IgD-negative memory B cell (primary cell): ENCODE data around the gene FOXRED2. TPM values are rescaled to one million over a fixed set of nuclear protein-coding genes. Genes with fewer than 3 reads are reported as not detected.

ENCODE experiments used
- polyA plus RNA-seq: library from polyadenylated mRNA; unstranded; fragments of 300-500 nt; fragmentation: Illumina TruSeq; gene quantifications from one replicate; pipeline ENCODE4 v1.2.3, GENCODE V29; 2021

FOXRED2 gene
- polyA plus RNA-seq, 1 donor from 2014 or later: 0.35 TPM

Other genes starting within 250 kb of the FOXRED2 start
- 231 TPM for gene MYH9, start 119.1 kb downstream of the FOXRED2 start, polyA plus RNA-seq
- 116 TPM for gene TXN2, start 25.4 kb downstream of the FOXRED2 start, polyA plus RNA-seq
- 180 TPM for gene EIF3D, start 22.1 kb upstream of the FOXRED2 start, polyA plus RNA-seq
- gene CACNG2, start 196.7 kb upstream of the FOXRED2 start, polyA plus RNA-seq: not detected